ENCODE results near the gene CAPRIN1.

CAPRIN1 gene

GRCh38 chr11:34145847-34146381 is 94.4 kb downstream of the CAPRIN1 start:
- peak; percentile 15 for DNase-seq (ENCODE audit: low spot score)

DNA sequence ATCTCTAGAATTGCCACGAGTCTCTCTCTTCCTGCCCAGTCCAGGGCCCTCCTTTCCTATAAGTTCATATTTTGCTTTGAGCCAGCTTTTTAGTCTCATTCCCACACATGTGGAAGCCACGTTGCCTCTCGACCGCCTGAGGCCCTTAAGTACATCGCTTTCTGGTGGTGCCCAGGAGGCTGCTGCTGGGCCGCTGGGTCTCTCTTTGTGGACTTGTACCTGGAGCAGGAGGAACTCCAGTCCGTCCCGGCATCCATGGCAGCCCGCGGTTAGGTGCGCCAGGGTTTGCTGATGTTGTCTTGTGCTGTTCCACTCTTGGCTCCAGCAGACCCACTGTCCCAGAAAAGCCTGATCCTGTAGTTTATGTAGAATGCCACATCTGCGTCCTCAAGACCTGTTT is 94.9 kb downstream of the CAPRIN1 start:
- no peak for DNase-seq (ENCODE audit: low spot score)

DNA sequence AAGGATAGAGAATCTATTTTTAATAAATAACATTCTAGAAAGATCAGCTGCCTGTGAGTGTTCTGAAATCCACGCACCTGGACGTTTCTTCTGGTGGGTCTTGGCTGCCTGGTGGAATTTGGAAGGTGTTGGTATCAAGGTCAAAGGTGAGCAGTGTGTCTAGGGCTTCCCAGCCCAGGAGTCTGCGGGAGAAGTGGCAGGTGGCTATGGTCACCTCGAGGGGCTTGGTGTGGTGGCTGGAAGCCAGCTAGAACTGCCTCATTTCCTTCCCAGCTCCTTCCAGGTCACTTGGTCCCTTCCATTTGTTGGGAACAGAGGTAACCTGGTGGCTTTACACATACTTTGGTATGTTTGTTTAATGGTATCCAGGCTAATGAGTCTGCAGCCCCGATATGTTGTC is 95.3 kb downstream of the CAPRIN1 start:
- DNase-seq (ENCODE audit: low spot score), result no peak

DNA sequence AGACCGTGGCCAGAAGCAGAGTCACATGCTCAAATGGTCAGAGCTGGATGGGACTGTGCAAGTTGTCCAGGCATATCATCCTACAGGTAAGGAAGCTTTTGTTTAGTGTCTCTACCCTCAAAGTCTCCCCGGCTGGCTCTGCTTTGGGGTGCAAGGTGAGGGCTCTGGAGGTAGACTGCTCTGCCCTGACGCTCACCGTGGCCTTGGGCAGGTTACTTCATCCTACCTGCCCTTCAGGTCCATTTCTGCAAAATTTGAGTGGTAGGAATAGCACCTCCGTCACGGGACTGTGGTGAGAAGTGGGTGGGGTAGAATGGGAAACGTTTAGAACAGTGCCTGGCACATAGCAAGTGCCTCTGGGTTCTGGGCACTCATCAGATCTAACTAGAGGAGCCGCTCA is 96.0 kb downstream of the CAPRIN1 start:
- DNase-seq (ENCODE audit: low spot score), result no peak

DNA sequence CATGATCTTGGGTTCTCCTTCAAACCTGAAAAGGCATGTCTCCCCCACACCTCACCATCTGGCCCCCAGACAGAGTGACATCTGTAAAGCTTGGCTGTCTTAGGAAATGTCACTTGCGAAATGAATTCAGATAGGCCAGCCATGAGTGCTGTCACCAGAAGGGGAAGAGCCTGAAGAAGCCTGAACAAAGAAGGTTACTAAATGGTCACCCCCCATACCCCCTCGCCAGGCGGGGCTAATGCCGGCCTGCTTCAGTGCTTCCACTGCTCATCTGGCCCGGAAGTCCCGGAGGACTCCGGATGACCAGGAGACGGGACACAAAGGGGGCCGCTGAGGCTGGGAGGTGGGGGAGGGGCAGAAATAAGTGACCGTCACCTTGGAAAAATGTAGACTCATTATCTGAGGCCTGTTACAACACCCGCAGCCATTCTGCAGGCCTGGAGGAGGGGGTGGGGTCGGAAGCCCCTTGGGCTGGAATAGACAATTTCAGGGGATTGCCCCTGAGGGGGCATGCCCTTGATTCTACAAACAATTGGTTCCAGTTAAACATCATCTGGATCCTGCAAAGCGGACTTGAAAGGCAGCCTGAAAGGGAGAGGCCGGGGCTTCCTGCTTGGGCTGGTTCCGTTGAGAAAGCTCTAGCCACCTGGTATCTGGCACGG is 97.1 kb downstream of the CAPRIN1 start:
- DNase-seq (ENCODE audit: low spot score), result no peak

DNA sequence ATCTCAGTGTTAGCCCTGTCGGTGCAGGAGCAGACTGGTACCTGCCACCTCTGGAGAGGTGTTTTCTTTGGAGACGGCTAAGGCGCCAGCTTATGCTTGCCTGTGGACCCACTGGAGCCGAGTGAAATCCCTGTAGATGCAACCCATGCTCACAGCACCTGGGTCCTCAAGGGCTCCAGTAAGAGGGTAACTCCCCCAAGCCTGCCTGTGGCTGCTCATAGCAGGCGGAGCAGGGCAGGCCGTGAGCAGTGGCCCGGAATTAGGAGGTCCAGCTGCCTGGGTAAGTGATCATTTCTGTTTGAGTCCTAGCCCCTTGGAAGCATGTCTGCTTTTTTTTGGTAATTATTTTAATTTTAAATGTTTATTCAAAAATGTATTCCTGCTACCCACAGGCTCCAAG is 97.7 kb downstream of the CAPRIN1 start:
- no peak for DNase-seq (ENCODE audit: low spot score)

DNA sequence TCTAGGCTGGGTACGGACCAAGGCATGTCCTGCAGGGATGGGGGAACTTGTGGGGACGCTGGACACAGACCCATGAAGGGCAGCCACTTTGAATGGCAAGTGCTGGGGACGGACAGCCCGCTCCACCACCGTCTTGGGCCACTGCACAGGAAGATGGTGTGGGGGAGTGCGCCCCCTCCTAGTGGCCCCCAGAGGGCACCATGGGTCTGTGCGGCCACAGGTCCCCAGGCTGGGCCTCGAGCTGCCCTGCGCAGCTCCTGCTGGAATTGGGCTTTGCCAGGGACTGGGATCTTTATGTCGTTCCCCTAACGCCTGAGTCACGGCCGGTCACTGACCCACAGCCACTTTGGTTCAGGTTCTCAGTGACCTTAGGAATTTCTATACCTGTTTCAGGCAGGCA is 98.3 kb downstream of the CAPRIN1 start:
- no peak for DNase-seq (ENCODE audit: low spot score)

DNA sequence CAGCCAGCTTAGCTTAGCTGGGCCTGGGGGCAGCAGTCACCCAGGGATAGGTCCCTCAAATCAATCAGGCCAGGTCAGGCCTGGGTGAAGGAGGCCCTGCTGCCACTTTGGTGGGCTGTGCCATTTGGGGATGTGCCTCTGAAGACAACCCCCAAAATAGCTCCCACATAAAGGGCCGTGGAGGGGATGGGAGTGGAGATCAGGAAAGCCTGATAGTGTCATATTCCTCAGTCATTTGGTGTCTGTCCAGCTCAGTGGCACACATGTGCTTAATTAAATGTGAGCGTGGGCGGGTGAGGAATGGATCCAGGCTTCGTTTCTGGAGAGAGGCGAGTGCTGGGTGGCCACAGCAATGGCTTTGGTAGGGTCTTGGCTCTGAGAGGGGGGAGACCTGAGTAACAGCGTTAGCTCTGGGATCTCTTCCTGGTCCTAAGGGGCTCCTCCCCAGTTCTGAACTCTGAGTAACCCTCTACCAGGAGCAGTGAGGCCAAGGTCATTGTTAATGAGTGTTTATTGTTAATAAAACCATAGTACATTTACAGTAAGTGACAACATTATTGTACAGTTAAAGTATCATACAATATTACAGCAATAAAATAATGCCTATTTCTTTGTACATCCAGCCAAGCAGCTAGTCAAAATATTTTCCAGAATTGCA is 99.1 kb downstream of the CAPRIN1 start:
- no peak for DNase-seq (ENCODE audit: low spot score)

Data from germinal center (tissue), 1 donor.